ENCODE data around the gene IPO8.

DNA sequence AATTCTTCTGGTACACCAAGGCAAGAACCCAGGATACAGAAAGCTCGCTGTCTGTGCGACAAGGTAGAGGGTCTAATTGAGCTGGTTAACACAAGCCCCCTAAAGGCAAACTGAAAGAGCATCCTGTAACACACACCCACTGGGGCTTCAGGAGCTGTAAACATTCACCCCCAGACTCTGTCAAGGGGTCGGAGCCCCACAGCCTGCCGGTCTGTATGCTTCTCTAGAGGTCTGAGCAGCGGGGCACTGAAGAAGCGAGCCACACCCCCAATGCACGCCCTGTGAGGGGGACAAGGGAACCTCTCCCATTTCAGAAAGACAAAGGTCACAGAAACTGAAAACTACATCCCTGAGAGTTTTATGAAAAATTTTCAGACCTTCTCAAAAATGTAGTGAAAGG lies 1.3 kb upstream of the IPO8 start:
- TF ChIP-seq POLR2A (IDR thresholded peaks at IDR 0.05; ENCODE audit: low read depth, low read length) (no peak), POLR2AphosphoS5 (IDR thresholded peaks at IDR 0.05; ENCODE audit: low read depth, low read length) (no peak), TAF1 (IDR thresholded peaks at IDR 0.05; ENCODE audit: low read depth, low read length) (no peak), PAX5 (IDR thresholded peaks at IDR 0.05; ENCODE audit: insufficient read depth, low read length, severe bottlenecking) (no peak)

Measured in GM12891 (cell line).